ENCODE results near the gene MYO1E. TPM values are rescaled to one million over a fixed set of nuclear protein-coding genes. Genes with fewer than 3 reads are reported as not detected.
A peak's percentile ranks its signal among the peaks of the same experiment; 100 is the strongest.

MYO1E gene
- 100 to 1,000 TPM in 1 of 6 experiments, 10 to 100 TPM in 5; 45.2 to 139 (median 68.9) TPM for total RNA-seq
- long read RNA-seq, full-length matches to known transcripts, result 1 of 4 reads
- long read RNA-seq, partial matches to known transcripts, result 2 of 4 reads
- long read RNA-seq, other reads (novel, unspliced or antisense), result 1 of 4 reads

DNA sequence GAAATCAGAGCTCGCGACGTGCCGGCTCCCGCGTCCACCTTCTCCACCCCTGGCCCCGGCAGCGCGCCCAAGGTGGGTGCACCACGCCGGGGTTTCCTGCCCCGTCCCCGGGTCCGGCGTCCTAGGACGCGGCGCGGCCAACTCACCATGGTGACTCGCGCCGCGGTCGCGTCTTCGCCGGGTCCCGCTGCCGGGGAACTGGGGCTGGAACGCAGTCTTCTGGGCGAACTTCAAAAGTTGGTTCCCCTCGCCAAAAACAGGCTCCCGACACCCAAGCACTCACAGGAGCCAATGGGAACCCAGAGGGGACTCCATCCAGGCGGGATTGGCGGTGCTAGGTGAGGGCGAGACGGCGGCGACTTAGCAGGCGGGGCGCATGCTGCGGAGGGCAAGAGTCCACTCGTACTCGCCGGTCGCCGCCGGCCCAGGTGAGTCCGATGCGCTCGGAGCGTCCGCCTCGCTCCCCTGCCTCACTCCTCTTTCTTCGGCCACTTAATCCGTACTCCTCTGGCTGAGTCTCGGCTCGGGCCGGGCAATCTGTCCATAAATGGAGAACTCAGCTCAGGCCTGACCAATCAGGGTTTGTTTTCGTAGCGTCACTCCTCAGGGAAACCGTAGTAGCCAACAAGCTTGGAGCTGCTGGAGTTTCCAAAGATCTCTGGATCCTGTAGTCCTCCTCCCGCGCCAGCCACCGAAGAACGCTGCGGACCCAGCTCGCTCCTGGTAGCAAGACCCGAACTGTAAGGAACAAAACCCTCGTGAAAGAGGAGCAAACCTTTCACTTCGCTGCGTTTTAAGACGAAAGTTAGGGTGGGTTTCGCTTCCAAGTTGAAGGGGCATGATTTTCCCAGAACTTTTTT, at the start of gene MYO1E:
MYO1E (minus strand) TSS at position 520 of the 860 bp plus-strand sequence; CDS start at position 149, 371 bp downstream.
- intact Hi-C loops (cut with DNase I), result loop anchor here in 1 of 2 donors (5.0 kb wide), 1 partner anchor 115 kb away; no protein-coding TSS in a partner anchor
- ATAC-seq, result peak; percentile 86 to 94 (median 88)
- no peaks in the 10 kb centered on the region for H3K36me3 ChIP-seq

DNA sequence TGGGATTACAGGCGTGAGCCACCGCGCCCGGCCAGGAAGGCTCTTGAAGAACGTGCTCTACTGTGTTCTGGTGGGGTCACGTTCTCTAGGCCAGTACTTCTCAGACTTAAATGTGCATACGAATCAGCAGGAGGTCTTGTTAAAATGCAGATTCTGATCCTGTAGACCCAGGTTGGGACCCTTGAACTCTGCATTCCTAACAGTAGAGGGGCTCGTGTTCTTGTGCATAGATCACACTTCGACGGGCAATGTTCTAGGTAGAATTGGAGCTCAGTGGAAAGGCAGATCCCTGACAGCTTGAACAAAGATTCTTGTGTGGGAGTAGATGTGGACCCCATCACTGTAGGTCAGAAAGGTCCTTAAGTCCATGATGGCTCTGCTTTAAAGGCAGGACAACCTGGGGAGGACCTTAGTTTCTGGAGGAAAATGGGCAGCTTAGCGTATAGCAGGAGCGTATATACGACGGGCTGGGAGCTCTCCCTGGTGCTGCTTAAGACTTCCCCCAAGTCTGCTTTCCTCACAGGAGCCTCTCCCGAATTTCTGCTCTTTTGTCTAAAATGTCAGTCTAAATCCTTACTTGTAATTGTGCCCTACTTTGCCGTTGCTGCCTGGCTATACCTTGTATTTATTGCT, 48.4 kb upstream of the MYO1E start:
- intact Hi-C loops (cut with DNase I), result no loop called here
- ATAC-seq (no peak), DNase-seq (no peak)
- Histone ChIP-seq H3K36me3 (no peaks in the 10 kb centered on the region), H3K27ac (no peak overlapping the region), H3K9me3 (no peaks in the 10 kb centered on the region), H3K27me3 (no peaks in the 10 kb centered on the region), H3K4me1 (no peaks in the 10 kb centered on the region), H3K4me3 (no peak overlapping the region)
- 43% methylated on average over 12 of the region's 16 CpGs for WGBS (ENCODE audit: insufficient coverage, low coverage, low lambda C conversion rate, missing lambda C conversion rate)
- TF ChIP-seq, protein P1, sequence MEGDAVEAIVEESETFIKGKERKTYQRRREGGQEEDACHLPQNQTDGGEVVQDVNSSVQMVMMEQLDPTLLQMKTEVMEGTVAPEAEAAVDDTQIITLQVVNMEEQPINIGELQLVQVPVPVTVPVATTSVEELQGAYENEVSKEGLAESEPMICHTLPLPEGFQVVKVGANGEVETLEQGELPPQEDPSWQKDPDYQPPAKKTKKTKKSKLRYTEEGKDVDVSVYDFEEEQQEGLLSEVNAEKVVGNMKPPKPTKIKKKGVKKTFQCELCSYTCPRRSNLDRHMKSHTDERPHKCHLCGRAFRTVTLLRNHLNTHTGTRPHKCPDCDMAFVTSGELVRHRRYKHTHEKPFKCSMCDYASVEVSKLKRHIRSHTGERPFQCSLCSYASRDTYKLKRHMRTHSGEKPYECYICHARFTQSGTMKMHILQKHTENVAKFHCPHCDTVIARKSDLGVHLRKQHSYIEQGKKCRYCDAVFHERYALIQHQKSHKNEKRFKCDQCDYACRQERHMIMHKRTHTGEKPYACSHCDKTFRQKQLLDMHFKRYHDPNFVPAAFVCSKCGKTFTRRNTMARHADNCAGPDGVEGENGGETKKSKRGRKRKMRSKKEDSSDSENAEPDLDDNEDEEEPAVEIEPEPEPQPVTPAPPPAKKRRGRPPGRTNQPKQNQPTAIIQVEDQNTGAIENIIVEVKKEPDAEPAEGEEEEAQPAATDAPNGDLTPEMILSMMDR (IDR thresholded peaks at IDR 0.05), result no peak
- no peak for TF ChIP-seq POLR2A (IDR thresholded peaks at IDR 0.05)

More for the DNA sequence above, at the start of gene MYO1E:
- Histone ChIP-seq H3K27ac (peak within 1 kb of the TSS; percentile 93 to 99 (median 95)), H3K4me3 (peak within 1 kb of the TSS; percentile 79 to 98 (median 90)), H3K27me3 (no peaks in the 10 kb centered on the region), H3K4me1 (peaks cover 0 to 13% (median 2%) of the 10 kb centered on the region in 4 donors), H3K9me3 (no peaks in the 10 kb centered on the region)
- TF ChIP-seq, protein P1 (IDR thresholded peaks at IDR 0.05), result no peak
- peak; percentile 97 for TF ChIP-seq POLR2A (IDR thresholded peaks at IDR 0.05)
- under 1% methylated on average over 22 of the region's 74 CpGs for WGBS (ENCODE audit: insufficient coverage, low coverage, low lambda C conversion rate, missing lambda C conversion rate)
- peak; percentile 87 to 94 (median 93) for DNase-seq

DNA sequence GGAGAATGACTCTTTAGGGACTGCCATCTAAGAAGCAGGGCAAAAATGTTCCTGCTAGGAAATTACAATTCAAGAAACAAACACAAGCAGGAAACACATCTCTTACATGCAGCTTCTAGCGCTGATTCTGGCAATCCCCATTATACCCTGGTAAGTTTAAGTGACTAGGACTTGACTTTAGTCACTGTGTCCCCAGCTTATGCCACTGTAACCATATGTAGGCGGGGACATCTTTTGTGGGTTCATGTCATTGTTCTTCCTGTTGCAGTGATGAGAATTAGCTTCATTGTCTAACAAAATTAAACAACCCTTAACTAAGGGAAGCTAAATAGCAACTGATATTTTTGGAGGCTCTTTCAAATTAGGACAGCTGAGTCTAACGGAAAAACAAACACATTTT, 47.4 kb upstream of the MYO1E start:
- intact Hi-C loops (cut with DNase I), result no loop called here
- Histone ChIP-seq H3K9me3 (no peaks in the 10 kb centered on the region), H3K4me1 (no peaks in the 10 kb centered on the region), H3K36me3 (no peaks in the 10 kb centered on the region), H3K4me3 (no peak overlapping the region), H3K27me3 (no peaks in the 10 kb centered on the region), H3K27ac (no peak overlapping the region)
- 88% methylated on average over 3 of the region's 3 CpGs for WGBS (ENCODE audit: insufficient coverage, low coverage, low lambda C conversion rate, missing lambda C conversion rate)
- TF ChIP-seq, protein P1 (IDR thresholded peaks at IDR 0.05), result no peak
- no peak for TF ChIP-seq POLR2A (IDR thresholded peaks at IDR 0.05)
- DNase-seq, result no peak
- ATAC-seq, result no peak

DNA sequence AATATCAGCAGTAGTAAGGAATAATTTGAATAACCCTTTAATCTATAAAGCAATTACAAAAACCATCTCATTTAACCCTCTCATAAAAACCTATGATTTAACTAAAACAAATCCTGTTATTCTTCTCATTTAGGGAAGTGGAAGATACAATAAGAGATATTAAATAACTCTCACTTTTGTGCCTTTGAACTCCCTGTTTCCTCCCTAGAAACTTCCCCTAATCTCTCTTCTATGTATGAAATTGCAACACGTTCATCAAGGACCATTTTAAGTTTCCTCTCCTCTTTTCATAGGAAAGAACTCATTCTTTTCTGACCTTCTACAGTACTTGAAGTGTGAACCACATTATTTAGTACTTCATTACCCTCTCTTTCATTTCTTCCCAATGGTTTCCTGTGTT, 46.5 kb upstream of the MYO1E start:
- Histone ChIP-seq H3K4me3 (no peak overlapping the region), H3K9me3 (no peaks in the 10 kb centered on the region), H3K27ac (no peak overlapping the region), H3K4me1 (no peaks in the 10 kb centered on the region), H3K36me3 (no peaks in the 10 kb centered on the region), H3K27me3 (no peaks in the 10 kb centered on the region)
- no peak for TF ChIP-seq POLR2A (IDR thresholded peaks at IDR 0.05)
- TF ChIP-seq, protein P1 (IDR thresholded peaks at IDR 0.05), result no peak
- DNase-seq (no peak), ATAC-seq (no peak)
- intact Hi-C loops (cut with DNase I), result no loop called here
- 63% methylated on average over 1 of the region's 1 CpG for WGBS (ENCODE audit: insufficient coverage, low coverage, low lambda C conversion rate, missing lambda C conversion rate)
